Eye (tissue), 1 donor: ENCODE measurements around the gene ZNF630.
"Not testable (repeated sequence)": the region's sequence is repeated elsewhere in the genome, so short reads cannot be mapped to it uniquely, and the experiment has no call there.

Experiments used
- DNase-seq: peaks from one replicate; pipeline ENCODE4 v3.0.0-alpha.2; 2015

ZNF630 gene

GRCh38 chrX:48071064-48071985, at the start of gene ZNF630:
TSS of gene ZNF630 (minus strand) at chrX:48071640. CDS start at chrX:48066886, 4,754 bp downstream.
- DNase-seq: peak; percentile 87

GRCh38 chrX:48107717-48108116, 36.3 kb upstream of the ZNF630 start:
- no peak for DNase-seq

- DNase-seq: no peak
Observed at GRCh38 chrX:48102874-48103374, 31.5 kb upstream of the ZNF630 start.

GRCh38 chrX:48101443-48101842, 30.0 kb upstream of the ZNF630 start:
- no peak for DNase-seq

- peak; percentile 9 for DNase-seq
Observed at GRCh38 chrX:48092558-48092957, 21.1 kb upstream of the ZNF630 start.

- DNase-seq: no peak
Observed at GRCh38 chrX:48090123-48090522, 18.7 kb upstream of the ZNF630 start.

- DNase-seq: no peak
Observed at GRCh38 chrX:48086082-48086481, 14.6 kb upstream of the ZNF630 start.

GRCh38 chrX:48083706-48084105, 12.3 kb upstream of the ZNF630 start:
- DNase-seq: no peak

- peak; percentile 70 for DNase-seq
Observed at GRCh38 chrX:48083212-48083611, 11.8 kb upstream of the ZNF630 start.

GRCh38 chrX:48076343-48076742, 4.9 kb upstream of the ZNF630 start:
- DNase-seq: no peak

GRCh38 chrX:48071986-48072605, 656 bp upstream of the ZNF630 start:
- no peak for DNase-seq

GRCh38 chrX:48068096-48068887, 3.1 kb downstream of the ZNF630 start:
- DNase-seq: no peak

GRCh38 chrX:48064261-48064660, 7.2 kb downstream of the ZNF630 start:
- no peak for DNase-seq

GRCh38 chrX:48059296-48059639, 12.2 kb downstream of the ZNF630 start:
- DNase-seq: no peak

- no peak for DNase-seq
Observed at GRCh38 chrX:48058621-48059295, 12.7 kb downstream of the ZNF630 start.

GRCh38 chrX:48046846-48047245, 24.6 kb downstream of the ZNF630 start:
- no peak for DNase-seq

- DNase-seq: peak; percentile 11
Observed at GRCh38 chrX:48045410-48046311, 25.8 kb downstream of the ZNF630 start.

- DNase-seq: no peak
Observed at GRCh38 chrX:48043056-48043455, 28.4 kb downstream of the ZNF630 start.

- DNase-seq: no peak
Observed at GRCh38 chrX:48035891-48036290, 35.5 kb downstream of the ZNF630 start.

GRCh38 chrX:48030641-48031173, 40.7 kb downstream of the ZNF630 start:
- not testable (repeated sequence) for DNase-seq

- no peak for DNase-seq
Observed at GRCh38 chrX:48030237-48030636, 41.2 kb downstream of the ZNF630 start.
